IPS DF 4.7 (cell line): Measurements from ENCODE around the gene KCTD16.

Experiments used
- DNase-seq: peaks from one replicate; pipeline ENCODE4 v3.0.0-alpha.2; 2013; ENCODE audit warnings: low spot score; ENCODE audit errors: extremely low read depth

KCTD16 gene

DNA sequence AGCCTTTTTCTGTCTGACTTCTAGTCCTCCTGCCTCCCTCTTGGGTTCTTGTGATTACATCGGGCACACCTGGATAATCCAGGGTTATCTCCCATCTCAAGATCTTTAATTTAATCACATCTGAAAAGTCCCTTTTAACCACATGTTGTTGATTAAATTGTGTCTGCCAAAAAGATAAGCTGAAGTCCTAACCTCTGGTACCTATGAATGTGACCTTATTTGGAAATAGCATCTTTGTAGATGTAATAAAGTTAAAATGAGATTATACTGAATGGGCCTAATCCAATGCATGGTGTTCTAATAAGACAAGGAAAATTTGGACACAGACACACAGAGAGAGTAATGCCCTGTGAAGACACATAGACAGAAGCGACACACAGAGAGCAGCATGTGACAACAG lies 232.4 kb downstream of the KCTD16 start:
- no peak for DNase-seq

DNA sequence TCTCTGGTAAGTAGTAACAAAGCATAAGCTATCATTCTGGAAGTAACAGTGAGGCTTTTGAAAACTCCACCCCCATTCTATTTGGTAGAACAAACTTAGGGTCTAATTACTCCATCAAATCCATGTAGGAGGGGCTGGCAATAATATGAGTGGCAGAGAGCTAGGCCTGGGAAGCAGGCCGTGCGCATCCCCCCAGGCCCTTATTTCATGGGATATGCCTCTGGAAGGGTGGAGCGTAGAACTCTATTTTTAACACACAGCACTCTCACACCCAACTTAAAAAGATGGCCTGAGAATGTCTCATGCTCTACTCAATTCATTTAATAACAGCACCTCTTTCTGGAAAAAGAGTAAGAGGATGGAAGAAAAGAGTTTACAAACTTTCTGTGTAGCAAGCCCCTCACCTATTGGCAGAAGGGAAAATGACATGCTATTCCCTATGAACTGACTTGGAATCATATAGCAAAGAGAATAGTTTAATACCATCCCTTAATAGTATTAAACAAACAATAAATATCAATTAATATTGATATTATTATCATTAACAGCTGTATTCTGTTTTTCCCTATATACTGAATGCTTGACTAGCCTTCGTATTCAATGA lies 233.2 kb downstream of the KCTD16 start:
- no peak for DNase-seq

DNA sequence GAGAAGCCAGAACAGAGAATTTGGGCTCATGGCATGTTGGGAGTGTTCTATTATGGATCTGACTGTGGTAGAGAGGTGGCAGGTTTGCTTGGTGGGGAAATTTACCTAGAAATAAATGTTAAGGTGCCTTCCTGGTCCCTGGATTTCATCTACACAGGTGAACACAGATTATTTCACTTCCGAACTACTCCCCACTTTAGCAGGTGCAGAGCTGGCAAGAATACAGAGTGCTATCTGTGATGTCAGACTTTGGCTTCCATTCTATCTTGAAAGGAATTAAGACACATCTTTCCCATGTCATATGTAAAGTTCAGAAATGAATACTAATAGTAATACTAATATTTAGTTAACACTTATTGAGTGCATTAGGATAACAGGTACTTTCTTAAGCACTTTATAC lies 234.0 kb downstream of the KCTD16 start:
- no peak for DNase-seq

DNA sequence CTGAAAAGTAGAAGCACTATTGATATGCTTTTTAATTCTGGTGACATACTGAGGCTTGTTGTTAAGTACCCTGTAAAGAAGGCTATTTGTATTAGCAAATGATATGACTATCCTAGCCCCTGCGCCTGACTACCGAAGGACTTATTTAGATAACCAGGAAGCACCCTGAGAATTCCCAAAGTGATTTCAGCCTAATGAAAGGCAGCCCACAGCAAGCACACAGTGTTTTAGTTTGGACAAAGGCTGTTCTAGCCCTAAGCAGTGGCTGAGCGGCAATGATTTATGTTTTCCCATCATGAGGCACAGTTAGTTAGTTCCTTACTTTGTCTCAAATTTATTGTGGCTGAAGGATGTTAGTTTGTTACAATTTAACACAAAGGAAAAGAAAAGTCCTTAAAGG lies 235.3 kb downstream of the KCTD16 start:
- no peak for DNase-seq

DNA sequence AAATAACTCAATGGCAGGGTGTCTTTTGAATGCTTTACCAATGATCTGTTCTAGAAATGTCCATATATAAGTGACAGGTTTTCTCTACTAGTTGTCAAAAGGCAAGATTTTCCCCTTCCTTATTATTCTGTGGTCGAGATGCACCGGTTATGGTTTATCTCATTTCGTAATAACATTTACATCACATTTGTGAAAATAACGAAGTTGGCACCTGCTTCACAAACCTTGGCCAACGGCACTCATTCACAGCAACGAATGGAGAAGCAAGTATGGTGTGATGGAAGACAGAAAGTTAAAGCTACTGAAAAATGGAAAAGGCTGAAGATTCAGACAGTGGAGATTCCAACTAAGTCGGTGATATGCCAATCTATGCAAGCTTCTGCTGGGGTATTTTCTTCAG lies 235.8 kb downstream of the KCTD16 start:
- DNase-seq: no peak

DNA sequence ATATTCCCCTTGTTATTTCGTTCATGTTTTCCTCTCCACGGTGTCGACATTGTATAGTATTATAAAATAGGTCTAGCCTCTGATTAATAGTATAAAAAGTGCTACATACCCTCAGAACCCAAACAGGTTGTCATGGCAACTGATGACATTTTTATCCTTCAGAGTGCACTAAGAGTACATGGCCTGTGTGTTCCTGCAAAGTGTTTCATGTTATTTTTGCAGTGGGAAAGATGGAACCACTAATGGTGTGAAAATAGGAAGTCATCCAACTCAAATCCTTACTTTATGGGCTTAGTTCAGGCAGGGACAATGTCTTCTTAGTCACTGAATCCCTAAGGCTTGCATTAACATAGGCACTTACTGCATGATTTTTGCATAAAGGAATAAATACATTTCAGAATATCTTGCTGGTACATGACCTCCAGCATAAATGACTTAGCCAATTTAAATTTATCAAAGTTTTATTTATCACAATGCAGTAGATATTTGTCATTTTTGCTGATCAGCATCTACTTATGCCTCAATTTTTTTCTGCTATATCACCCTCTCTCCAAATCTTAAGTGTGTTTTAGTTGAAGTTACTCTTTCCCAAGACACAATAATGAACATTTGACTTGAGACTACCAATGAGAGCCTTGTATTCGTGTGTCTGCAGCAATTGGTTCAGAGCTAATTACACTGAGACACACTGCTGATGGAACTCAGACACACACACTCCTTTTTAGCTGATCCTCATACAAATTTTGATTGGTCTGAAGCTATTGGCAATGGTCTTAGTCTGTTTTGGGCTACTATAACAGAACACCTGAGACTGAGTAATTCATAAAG lies 243.7 kb downstream of the KCTD16 start:
- no peak for DNase-seq

DNA sequence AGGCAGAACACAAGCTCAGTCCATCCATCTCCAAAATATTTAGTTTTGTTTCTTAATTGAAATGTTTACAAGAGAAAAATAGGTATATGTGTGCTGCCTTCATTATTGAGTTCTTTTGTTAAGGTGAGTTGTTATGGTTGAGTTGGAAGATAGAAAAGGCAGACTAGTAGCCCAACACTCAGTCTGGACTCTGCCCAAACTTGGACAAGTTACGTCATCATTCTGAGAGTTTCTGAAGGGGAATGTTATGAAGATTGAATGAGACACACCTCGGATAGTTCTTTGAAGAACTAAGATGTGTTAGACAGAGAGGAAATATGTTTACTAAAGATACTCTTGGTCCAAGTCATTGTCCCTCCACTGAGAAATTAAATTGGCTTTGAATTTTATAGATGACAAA lies 245.5 kb downstream of the KCTD16 start:
- DNase-seq: no peak

DNA sequence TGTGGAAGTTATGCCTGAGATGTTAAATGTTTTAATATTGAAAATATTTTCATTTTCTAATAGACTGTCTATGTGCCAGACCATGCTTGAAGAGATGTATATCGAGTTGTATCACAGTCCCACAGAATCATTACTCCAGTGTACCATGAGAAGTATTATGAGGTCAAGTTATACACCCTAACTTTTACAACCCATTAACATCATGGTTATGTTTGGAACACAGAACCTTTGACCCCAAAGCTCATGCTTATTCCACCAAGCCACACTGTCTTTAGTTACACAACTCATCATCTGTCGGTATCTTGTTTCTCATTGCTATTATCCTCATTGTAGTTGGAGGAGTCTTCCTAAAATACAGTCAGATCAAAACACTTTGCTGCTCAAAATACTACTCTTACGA lies 248.0 kb downstream of the KCTD16 start:
- DNase-seq: no peak

DNA sequence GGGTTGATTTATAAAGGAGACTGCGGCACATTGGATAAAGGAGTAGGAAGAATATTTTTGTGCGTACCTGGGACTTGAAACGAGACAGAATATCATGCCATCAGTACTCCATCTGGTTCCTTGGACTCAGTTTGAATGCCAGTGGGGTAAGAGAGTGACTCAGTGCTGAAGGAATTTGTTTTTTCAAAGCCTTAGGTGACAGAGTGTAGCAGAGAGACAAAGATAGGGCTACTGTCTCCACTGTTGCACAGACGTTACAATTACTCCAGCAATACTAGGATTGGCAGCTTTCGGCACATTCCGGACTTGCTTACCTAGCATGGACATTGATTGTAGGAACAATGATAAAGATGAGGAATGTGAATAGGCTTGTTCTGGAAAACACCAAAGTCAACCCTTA lies 250.7 kb downstream of the KCTD16 start:
- no peak for DNase-seq

DNA sequence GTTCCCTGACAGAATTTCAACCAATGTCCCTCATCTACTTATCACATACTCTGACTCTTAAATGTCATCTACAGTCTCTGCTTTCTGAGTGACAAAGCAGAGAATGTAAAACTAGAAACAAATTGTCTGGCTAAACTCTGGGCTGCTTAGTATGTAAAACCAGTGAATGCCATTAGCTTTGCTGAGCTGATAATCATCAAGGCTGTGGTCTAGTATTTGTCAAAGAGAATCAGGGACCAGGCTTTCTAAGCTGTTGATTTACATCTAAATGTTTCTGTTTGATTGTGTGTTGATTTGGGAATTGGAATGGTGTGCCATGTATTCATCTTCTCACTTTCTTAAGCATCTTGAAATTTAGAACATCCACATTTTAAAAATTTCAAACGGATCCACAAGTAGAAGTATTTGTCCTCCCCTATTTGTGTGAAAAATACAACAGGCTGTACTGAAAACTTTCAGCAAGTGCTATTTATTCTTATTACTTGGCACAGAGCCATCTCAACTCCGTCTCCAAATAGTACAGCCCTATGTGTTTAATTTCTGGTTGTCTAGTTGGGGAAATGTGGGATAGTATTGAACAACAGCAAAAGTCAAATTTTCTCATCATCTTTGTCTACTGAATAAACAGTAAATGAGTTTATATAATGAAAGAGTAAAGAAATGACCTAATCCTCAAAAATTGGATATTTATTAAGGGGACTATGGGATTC lies 251.5 kb downstream of the KCTD16 start:
- no peak for DNase-seq

DNA sequence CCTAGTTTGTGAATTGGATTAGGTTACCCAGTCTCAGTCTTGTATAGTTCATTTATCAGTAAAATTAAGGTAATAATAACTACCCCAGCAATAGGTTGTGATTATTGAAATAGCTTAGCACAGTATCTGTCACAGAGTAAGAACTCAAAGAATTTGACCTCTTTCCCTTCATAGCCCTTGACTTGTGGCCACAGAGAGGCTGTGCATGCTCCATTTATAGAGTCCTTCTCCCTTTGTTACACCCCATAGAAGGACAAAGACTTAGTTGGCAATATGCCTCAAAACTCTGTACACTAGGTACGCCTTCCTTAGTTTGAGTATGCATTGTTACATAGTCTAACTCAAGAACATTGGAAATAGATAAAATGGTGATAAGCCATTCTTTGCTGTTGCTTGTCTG lies 257.2 kb downstream of the KCTD16 start:
- no peak for DNase-seq

DNA sequence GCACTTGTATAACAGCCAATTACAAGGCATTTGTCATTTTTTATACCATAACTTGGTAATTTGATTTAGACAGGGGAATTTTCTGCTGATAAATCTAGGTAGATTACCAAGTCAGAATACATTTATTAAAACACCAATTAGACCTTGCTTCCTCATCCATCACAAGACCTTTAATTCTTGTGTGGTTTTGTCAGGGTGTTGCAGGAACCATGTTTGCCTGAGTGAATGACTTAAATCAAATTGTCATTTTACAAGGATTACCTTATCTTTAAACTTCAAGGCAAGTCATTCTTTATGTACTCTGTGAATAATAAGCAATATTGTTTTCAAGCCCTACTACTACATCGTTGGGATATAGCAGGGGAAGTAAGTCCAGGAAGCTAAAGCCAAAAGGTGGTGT lies 257.7 kb downstream of the KCTD16 start:
- no peak for DNase-seq

DNA sequence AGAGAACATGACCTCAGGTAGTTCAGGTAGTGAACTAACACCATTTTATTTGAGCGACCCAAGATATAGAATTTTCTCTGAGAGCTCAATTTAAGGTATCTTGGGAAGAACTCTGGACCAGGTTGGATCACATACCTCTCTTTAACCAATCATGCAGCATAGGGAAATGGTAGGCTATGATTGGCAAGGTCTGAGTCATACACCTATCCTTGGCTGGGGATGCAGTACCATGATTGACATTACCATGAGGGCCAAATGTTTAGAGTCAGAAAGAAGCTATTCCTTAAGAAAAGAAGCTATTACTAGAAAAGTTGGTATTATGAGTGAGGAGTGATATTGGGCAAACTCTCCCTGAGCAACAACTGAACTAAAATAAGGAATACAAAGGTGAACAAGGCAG lies 258.7 kb downstream of the KCTD16 start:
- no peak for DNase-seq

DNA sequence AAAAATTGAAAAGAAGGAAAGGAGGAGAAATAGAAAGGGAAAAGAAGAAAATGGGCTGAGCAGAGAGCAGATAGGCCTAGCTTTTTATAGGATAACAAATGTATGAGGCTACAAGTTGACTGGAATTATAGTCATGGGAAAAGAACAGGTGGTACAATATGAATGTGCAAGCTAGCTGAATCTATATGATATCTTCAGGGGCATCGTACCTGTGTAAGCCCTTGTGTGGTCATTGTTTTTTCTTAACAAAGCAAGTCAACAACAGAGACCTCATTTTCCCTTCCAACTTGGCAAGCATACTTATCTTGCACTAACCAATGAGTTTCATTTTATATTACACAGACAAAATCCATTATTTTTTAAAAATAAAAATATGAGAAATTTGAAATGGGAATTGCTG lies 259.2 kb downstream of the KCTD16 start:
- no peak for DNase-seq

DNA sequence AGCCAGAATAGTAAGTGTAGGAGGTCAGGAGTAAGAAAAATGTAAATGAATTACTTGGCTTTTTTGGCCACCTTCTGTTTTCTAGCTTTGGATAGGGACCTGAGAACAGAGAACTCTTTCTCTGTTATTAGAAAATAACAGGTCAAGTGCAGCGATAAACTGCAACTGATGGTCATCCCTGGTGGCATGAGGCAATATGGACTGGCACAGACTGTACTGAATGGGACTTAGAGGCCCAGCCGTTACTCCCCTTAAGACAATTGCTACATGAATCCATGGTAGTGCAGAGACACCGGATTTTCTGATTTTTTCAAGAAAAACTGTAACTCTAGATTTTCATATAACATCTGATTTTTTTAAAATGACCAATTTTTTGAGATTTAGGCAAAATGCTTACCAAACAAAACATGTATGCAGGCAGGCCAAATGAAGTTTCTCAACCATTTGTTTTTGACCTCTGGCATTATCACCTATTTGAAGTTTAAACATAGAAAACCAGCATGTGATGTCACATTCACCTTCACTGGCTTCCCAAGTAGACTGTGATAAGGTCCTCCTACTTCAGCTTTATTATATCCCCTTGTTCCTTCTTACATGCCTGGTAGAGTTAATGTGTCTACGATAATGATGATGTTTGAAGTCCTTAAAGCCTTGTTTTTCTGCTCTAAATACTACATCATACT lies 262.6 kb downstream of the KCTD16 start:
- no peak for DNase-seq

DNA sequence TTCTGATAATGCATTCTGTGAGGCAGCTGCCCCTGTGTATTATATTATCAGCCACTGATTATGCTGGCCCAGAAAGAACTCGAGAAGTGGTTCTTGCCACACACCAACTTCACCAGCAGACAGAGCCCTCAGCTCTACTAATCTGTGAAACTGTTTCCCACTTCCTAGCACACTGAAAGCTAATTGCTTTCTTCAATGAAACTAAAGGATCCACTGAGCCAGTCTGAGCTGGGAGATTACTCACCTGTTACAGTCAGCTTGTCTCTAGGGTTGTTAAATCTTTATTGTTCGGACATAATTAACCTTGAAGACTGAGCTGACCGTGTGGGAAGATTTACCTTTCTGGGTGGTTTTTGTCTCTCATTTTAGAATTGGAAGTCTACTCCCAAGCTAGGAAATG lies 263.2 kb downstream of the KCTD16 start:
- DNase-seq: no peak

DNA sequence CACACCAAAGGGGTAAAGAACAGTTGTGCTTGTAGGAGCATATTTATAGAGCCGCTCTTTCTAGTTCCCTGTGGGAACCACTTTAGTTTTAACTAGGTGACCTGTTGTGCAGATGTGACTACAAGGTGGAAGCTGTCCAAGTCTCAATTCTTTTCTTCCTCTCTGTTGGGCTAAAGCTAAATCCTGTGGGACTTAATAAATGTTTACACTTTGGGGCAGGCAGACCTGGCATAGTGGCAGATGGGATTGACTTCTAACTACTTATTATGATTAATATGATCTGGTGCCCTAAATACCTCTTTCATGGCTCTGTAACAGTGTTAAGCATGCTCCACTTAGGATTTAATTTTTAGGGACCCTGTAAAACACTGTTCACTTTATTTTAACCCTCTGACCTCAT lies 265.3 kb downstream of the KCTD16 start:
- no peak for DNase-seq

DNA sequence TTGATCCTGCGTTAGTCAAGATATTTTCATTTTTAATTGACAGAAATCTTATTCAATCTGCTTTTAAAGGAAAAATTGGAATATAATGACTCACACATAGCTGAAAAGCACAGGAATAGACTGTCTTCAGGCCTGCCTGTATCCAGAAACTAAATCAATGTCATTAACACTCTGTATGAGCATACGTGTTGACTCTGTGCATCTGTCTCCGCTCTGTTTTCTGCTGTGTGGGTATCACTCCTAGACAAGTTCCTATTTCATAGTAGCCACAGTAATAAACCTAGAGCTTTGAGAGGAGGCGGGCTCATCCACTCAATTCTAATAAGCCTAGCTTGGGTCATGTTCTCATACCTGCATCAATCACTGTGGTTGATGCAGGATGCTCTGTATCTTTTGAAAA lies 267.6 kb downstream of the KCTD16 start:
- no peak for DNase-seq

DNA sequence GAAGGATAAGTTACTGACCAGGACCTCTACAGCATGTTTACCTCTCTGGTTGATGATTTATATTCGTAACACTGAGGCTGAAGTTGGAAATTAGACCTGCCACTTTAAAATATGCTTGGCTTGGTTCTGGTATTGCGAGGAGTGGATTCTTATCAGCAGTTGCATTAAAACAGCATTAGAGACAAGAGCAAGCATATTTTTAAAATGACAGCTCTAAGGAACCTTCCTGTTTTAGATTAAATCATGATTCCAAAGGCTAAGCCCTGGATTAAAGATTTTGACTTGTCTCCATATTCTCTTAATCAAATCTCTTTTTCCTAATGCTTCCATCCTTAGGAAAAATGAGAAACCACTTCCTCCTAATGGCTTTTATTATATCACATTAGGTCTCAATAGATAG lies 277.8 kb downstream of the KCTD16 start:
- DNase-seq: no peak

DNA sequence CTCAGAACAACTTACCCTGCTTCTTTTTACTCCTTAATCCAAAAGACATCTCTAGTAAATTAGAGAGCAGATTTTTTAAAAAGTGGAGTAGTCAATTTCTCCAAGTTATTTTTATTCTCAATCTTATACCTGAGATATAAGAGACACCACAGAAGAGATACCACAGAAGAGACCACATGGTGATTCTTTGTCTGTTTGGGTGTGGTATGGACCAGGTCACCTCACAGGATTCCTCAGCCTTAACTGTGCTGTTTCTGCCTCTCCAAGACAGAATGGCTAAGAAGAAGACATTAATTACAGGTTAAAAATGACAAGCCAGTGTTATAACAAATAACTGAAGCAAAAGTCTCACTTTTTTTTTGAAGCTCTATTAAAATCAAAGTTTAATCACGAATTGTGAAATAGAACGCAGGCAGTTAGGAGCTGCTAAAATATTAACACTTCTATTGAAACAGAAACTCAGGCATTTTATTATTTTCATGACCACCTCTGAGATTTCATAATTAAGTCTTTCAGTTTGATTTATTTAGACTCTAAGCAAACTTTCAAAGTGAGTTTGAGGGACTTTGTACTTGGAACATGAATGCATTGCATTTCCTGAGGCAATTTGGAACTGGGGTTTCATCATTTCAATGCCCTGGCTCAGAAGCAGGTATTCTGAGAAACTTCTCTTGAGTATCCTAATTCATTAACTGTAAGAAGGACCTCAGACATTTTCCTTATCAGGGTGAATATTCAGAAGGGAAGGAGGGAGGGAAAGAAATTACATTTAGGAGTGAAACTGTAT lies 280.7 kb downstream of the KCTD16 start:
- DNase-seq: no peak

DNA sequence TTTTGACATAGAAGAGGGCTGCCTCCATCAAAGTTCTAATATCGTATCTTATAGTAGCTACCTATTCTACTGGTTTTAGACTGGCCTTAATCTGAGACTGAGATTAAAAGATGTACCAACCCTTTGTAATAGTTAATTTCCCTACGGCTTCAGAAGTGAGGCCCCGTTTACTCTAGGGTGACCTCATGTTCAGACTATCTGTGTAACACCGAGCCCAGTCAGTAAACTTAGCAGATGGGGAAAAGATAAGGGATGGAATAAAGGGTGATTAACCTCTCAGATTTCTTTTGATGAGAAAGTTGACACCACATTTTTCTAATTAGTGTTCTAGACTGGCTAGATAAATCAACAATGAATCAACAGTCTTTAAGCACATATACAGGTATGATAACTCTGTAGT lies 283.1 kb downstream of the KCTD16 start:
- DNase-seq: no peak
